MCF 10A (cell line): Measurements from ENCODE around the gene KRT10. TPM values are rescaled to one million over a fixed set of nuclear protein-coding genes. Genes with fewer than 3 reads are reported as not detected.
A peak's percentile ranks its signal among the peaks of the same experiment; 100 is the strongest.

Experiments used
- BruUV-seq: library from RNA; stranded (reverse); fragments of 400-500 nt; replicated peaks from 2 replicates; lab custom pipeline; 2021; lab: Mats Ljungman, UMichigan
- CTCF ChIA-PET: fragments of 300-600 bp; sonication (Branson Sonifier 250); formaldehyde crosslinking; extraction: SDS; loops from one replicate; lab custom pipeline; 2021; ENCODE audit warnings: antibody characterized with exemption, inconsistent platforms; lab: Yijun Ruan, JAX
- POLR2A ChIA-PET: fragments of 300-600, 350-650 bp; sonication (Branson Sonifier 250); formaldehyde crosslinking; extraction: SDS; loops from one replicate; lab custom pipeline; 2020; ENCODE audit warnings: antibody characterized with exemption, inconsistent platforms; lab: Yijun Ruan, JAX
- DNase-seq: peaks from one replicate; pipeline ENCODE4 v3.0.0-alpha.2; 2018; ENCODE audit not compliant: unreplicated experiment
- H3K27ac Mint-ChIP-seq: one replicate; pipeline ENCODE4 v1.8.0; 2022; ENCODE audit warnings: mild to moderate bottlenecking, low read depth, mixed read lengths; ENCODE audit not compliant: unreplicated experiment
- H3K27me3 Mint-ChIP-seq: one replicate; pipeline ENCODE4 v1.8.0; 2022; ENCODE audit warnings: mixed read lengths; ENCODE audit not compliant: insufficient read depth, unreplicated experiment
- H3K36me3 Mint-ChIP-seq: one replicate; pipeline ENCODE4 v1.8.0; 2022; ENCODE audit warnings: mild to moderate bottlenecking, moderate library complexity, mixed read lengths; ENCODE audit not compliant: insufficient read depth, unreplicated experiment
- H3K4me1 Mint-ChIP-seq: one replicate; pipeline ENCODE4 v1.8.0; 2022; ENCODE audit warnings: mixed read lengths; ENCODE audit not compliant: insufficient read depth, unreplicated experiment
- H3K4me3 Mint-ChIP-seq: one replicate; pipeline ENCODE4 v1.8.0; 2022; ENCODE audit warnings: mild to moderate bottlenecking, moderate library complexity, mixed read lengths; ENCODE audit not compliant: unreplicated experiment
- H3K9me3 Mint-ChIP-seq: one replicate; pipeline ENCODE4 v1.8.0; 2022; ENCODE audit warnings: mixed read lengths; ENCODE audit not compliant: unreplicated experiment
- CTCF ChIP-seq: fragments of 200-600 bp; IDR thresholded peaks from one replicate; pipeline ENCODE4 v1.8.0; 2022; ENCODE audit warnings: antibody characterized with exemption, mild to moderate bottlenecking; ENCODE audit not compliant: unreplicated experiment
- intact Hi-C: fragments of 100-400 bp; cut with micrococcal nuclease; formaldehyde crosslinking; loops from 2 replicates; pipeline ENCODE4 v1.14.1; 2022
- total RNA-seq: library from RNA; stranded (reverse); gene quantifications from 2 replicates; pipeline ENCODE4 v1.2.3, GENCODE V29; 2022

KRT10 gene
- total RNA-seq, 1 experiment from 2014 or later, result 95.5 TPM

GRCh38 chr17:40821536-40821935, 878 bp downstream of the KRT10 start:
- H3K27ac Mint-ChIP-seq, result peak overlapping the region; percentile 55
- H3K36me3 Mint-ChIP-seq, result peaks cover 49% of the 10 kb centered on the region
- POLR2A ChIA-PET, result interaction anchor here (0.6 to 12.6 kb wide), 6 partner anchors 10 to 727 kb away, joined by 3 to 352 read pairs (median 6); no protein-coding TSS in a partner anchor
- peak overlapping the region; percentile 62 for H3K4me3 Mint-ChIP-seq
- H3K9me3 Mint-ChIP-seq, result peaks cover 5% of the 10 kb centered on the region
- DNase-seq, result no peak
- no peaks in the 10 kb centered on the region for H3K27me3 Mint-ChIP-seq
- CTCF ChIA-PET, result interaction anchor here (0.6 kb wide), 1 partner anchor 94 kb away, joined by 3 read pairs; no protein-coding TSS in a partner anchor
- intact Hi-C loops, result no loop called here
- H3K4me1 Mint-ChIP-seq, result peaks cover 32% of the 10 kb centered on the region
- no TSS peak for BruUV-seq
- TF ChIP-seq CTCF, result no peak

- Mint-ChIP-seq H3K4me3 (peak overlapping the region; percentile 83), H3K4me1 (peaks cover 24% of the 10 kb centered on the region), H3K27me3 (no peaks in the 10 kb centered on the region), H3K27ac (peak overlapping the region; percentile 95), H3K36me3 (peaks cover 49% of the 10 kb centered on the region), H3K9me3 (no peaks in the 10 kb centered on the region)
- POLR2A ChIA-PET, result interaction anchor here (0.8 to 6.3 kb wide), 14 partner anchors 9 to 869 kb away, joined by 3 to 235 read pairs (median 8); partner anchors contain the start of genes EIF1, KRT17 and SMARCE1
- CTCF ChIA-PET, result interaction anchor here (0.6 to 1.1 kb wide), 3 partner anchors 9 to 846 kb away, joined by 3 read pairs; no protein-coding TSS in a partner anchor
- no TSS peak for BruUV-seq
- intact Hi-C loops, result no loop called here
- TF ChIP-seq CTCF, result no peak
- no peak for DNase-seq
These were observed 2.1 kb downstream of the KRT10 start for GRCh38 chr17:40820228-40820838.

- Mint-ChIP-seq H3K4me1 (peaks cover 24% of the 10 kb centered on the region), H3K4me3 (peak overlapping the region; percentile 83), H3K9me3 (no peaks in the 10 kb centered on the region), H3K36me3 (peaks cover 49% of the 10 kb centered on the region), H3K27me3 (no peaks in the 10 kb centered on the region), H3K27ac (peak overlapping the region; percentile 95)
- intact Hi-C loops, result loop anchor here (1.0 kb wide), 1 partner anchor 35 kb away; no protein-coding TSS in a partner anchor
- peak; percentile 23 for DNase-seq
- TF ChIP-seq CTCF, result no peak
- BruUV-seq, result no TSS peak
- POLR2A ChIA-PET, result interaction anchor here (0.5 to 6.3 kb wide), 29 partner anchors 8 to 870 kb away, joined by 3 to 235 read pairs (median 5); partner anchors contain the start of genes EIF1, KRT15, KRT17 and SMARCE1
- CTCF ChIA-PET, result interaction anchor here (0.6 to 1.1 kb wide), 4 partner anchors 37 to 868 kb away, joined by 3 to 4 read pairs (median 4); no protein-coding TSS in a partner anchor
These were observed 2.8 kb downstream of the KRT10 start for GRCh38 chr17:40819528-40820125.
